ENCODE measurements around the gene STMP1.

DNA sequence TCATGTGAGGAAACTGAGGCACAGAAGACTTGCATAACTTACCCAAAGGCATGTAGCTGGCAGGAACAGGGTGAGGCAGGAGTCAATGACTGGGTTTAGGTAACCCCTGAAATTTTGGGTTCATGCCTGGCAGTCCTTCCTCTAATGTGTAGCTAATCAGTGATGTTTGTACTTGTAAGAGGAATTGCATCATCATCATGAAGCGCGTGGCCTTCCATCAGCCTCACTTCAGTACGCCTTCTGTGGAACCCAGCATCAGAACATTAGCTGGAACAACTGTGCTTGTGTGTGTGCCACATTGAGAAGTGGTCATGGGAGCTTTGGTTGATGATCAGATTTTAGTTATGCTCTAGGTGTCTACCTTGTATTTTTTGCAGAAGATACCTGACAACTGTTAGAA is 18.2 kb upstream of the STMP1 start:
- no peak for TF ChIP-seq CTCF (IDR thresholded peaks at IDR 0.05; ENCODE audit: insufficient read depth, low read depth, low read length)
- TF ChIP-seq EZH2 (IDR thresholded peaks at IDR 0.05; ENCODE audit: insufficient read depth, low read length) = no peak

Measured in astrocyte (in vitro differentiated cells and primary cell).